Measurements from ENCODE around the gene ST3GAL3.

- TF ChIP-seq CTCF (IDR thresholded peaks at IDR 0.05; ENCODE audit: insufficient read depth, low read length) (no peak), REST (IDR thresholded peaks at IDR 0.05; ENCODE audit: insufficient replicate concordance, low read depth) (no peak), SPI1 (IDR thresholded peaks at IDR 0.05; ENCODE audit: borderline replicate concordance, low read depth) (no peak), POLR2AphosphoS5 (IDR thresholded peaks at IDR 0.05; ENCODE audit: low read depth) (no peak)
Observed at GRCh38 chr1:43970911-43971310, 263.6 kb downstream of the ST3GAL3 start.

Measured in HL-60 (cell line).